Endothelial cell of umbilical vein (primary cell): Measurements from ENCODE around the gene SLC5A11. TPM values are rescaled to one million over a fixed set of nuclear protein-coding genes. Genes with fewer than 3 reads are reported as not detected.

Experiments used
- BruUV-seq: library from RNA; stranded (reverse); fragments of 400-500 nt; replicated peaks from 2 replicates; lab custom pipeline; 2021; lab: Mats Ljungman, UMichigan
- CTCF ChIA-PET: fragments of 300-600, 350-600 bp; sonication (Branson Sonifier 250); formaldehyde crosslinking; loops from one replicate; lab custom pipeline; 2021; ENCODE audit warnings: antibody characterized with exemption, inconsistent platforms; lab: Charles Lee
- POLR2A ChIA-PET: fragments of 300-600, 350-600 bp; sonication (Branson Sonifier 250); formaldehyde crosslinking; loops from one replicate; lab custom pipeline; 2021; ENCODE audit warnings: antibody characterized with exemption, inconsistent platforms; lab: Charles Lee
- DNase-seq: peaks from one replicate; pipeline ENCODE4 v3.0.0-alpha.2; 2011; ENCODE audit warnings: low read depth, low spot score
- FAIRE-seq: peaks from 2 replicates; lab custom pipeline; 2011; peaks lifted over from hg19 to GRCh38; lab: Jason Lieb, UNC
- H2AFZ ChIP-seq: 2 replicates; pipeline ENCODE4 v1.6.0; 2012; ENCODE audit warnings: low read depth, low read length, control low read depth, inconsistent platforms
- H3K27ac ChIP-seq: 2 replicates; pipeline ENCODE4 v1.5.1; 2011; ENCODE audit warnings: low read depth, mild to moderate bottlenecking, control low read depth, low read length, moderate library complexity; ENCODE audit not compliant: insufficient read depth
- H3K27me3 ChIP-seq, 2 experiments: 2 replicates each; pipeline versions ENCODE4 v1.6.0 to v1.6.1; 2011; ENCODE audit warnings: low read length in 2 of 2, mixed read lengths in 1 of 2; ENCODE audit not compliant: control insufficient read depth in 2 of 2, insufficient read depth in 2 of 2
- H3K36me3 ChIP-seq, 2 experiments: 2 replicates in 1 of 2; 3 replicates in 1 of 2; pipeline ENCODE4 v1.5.1; 2011; ENCODE audit warnings: low read length in 2 of 2, mild to moderate bottlenecking in 1 of 2, moderate library complexity in 1 of 2; ENCODE audit not compliant: control insufficient read depth in 2 of 2, insufficient read depth in 2 of 2; ENCODE audit errors: extremely low read depth in 1 of 2
- H3K4me1 ChIP-seq: 3 replicates; pipeline ENCODE4 v1.5.1; 2011; ENCODE audit warnings: mild to moderate bottlenecking, low read length; ENCODE audit not compliant: control insufficient read depth, insufficient read depth; ENCODE audit errors: extremely low read depth
- H3K4me2 ChIP-seq: 2 replicates; pipeline ENCODE4 v1.6.1; 2011; ENCODE audit warnings: low read length, control low read depth, mixed read lengths; ENCODE audit not compliant: insufficient read depth
- H3K4me3 ChIP-seq, 3 experiments: fragments of 200-600 bp in 1 of 3; sonication (generic), shearing (Covaris generic) in 1 of 3; replicated peaks in 1 of 3; 2 replicates each; pipeline ENCODE4 v1.5.1; 2011 to 2016; ENCODE audit warnings: control low read depth in 3 of 3, low read length in 3 of 3, mild to moderate bottlenecking in 2 of 3, inconsistent platforms in 1 of 3, low read depth in 1 of 3, moderate library complexity in 1 of 3; ENCODE audit not compliant: insufficient read depth in 1 of 3
- H3K79me2 ChIP-seq: 2 replicates; pipeline ENCODE4 v1.6.0; 2012; ENCODE audit warnings: low read length, inconsistent platforms; ENCODE audit not compliant: control insufficient read depth, insufficient read depth
- H3K9ac ChIP-seq: replicated peaks from 2 replicates; pipeline ENCODE3; 2011; ENCODE audit warnings: low read length, control low read depth; ENCODE audit not compliant: insufficient read depth; ENCODE audit errors: extremely low read depth
- H3K9me1 ChIP-seq: replicated peaks from 3 replicates; pipeline ENCODE4 v1.6.0; 2011; ENCODE audit warnings: mild to moderate bottlenecking, low read length; ENCODE audit not compliant: control insufficient read depth, insufficient read depth; ENCODE audit errors: extremely low read depth
- H3K9me3 ChIP-seq: replicated peaks from 2 replicates; pipeline ENCODE4 v1.5.1; 2012; ENCODE audit warnings: low read length, inconsistent platforms; ENCODE audit not compliant: control insufficient read depth, insufficient read depth
- H4K20me1 ChIP-seq: replicated peaks from 2 replicates; pipeline ENCODE3; 2011; ENCODE audit warnings: mild to moderate bottlenecking, low read length; ENCODE audit not compliant: control insufficient read depth, insufficient read depth; ENCODE audit errors: extremely low read depth
- EZH2 ChIP-seq: IDR thresholded peaks from 2 replicates; pipeline ENCODE4 v1.6.1; 2012; ENCODE audit warnings: borderline replicate concordance, low read depth, mild to moderate bottlenecking, moderate library complexity, low read length, inconsistent platforms; ENCODE audit not compliant: severe bottlenecking
- FOS ChIP-seq: IDR thresholded peaks from 2 replicates; pipeline ENCODE4 v1.6.1; 2011; ENCODE audit warnings: mild to moderate bottlenecking, low read length, moderate library complexity, borderline replicate concordance; ENCODE audit not compliant: insufficient read depth
- GATA2 ChIP-seq: IDR thresholded peaks from 2 replicates; pipeline ENCODE4 v1.7.0; 2011; ENCODE audit warnings: low read depth, mild to moderate bottlenecking, moderate library complexity, mixed read lengths, low read length; ENCODE audit not compliant: insufficient read length, insufficient read depth
- JUN ChIP-seq: IDR thresholded peaks from 2 replicates; pipeline ENCODE4 v1.6.1; 2011; ENCODE audit warnings: borderline replicate concordance, low read depth; ENCODE audit not compliant: insufficient read length, insufficient read depth
- MYC ChIP-seq: IDR thresholded peaks from one replicate; pipeline ENCODE4 v1.6.1; 2011; ENCODE audit warnings: mild to moderate bottlenecking, low read depth, low read length
- POLR2A ChIP-seq: IDR thresholded peaks from 2 replicates; pipeline ENCODE4 v1.6.1; 2012; ENCODE audit warnings: low read depth, mild to moderate bottlenecking, control low read depth, low read length
- POLR2AphosphoS5 ChIP-seq: IDR thresholded peaks from 2 replicates; pipeline ENCODE4 v1.6.1; 2012; ENCODE audit warnings: low read depth, mild to moderate bottlenecking, control low read depth, low read length, moderate library complexity; ENCODE audit not compliant: insufficient read depth
- dilution Hi-C: fragments of 300-500 bp; cut with MboI; formaldehyde crosslinking; loops from one replicate; pipeline ENCODE4 v1.15.0; 2019; ENCODE audit warnings: low sequenced_read_pairs; ENCODE audit not compliant: extremely low pct_ligation_motif_present
- intact Hi-C: fragments of 100-400 bp; cut with micrococcal nuclease; formaldehyde crosslinking; loops from one replicate; pipeline ENCODE4 v1.10.0; 2022
- polyA plus RNA-seq, 4 experiments: library from polyadenylated mRNA; depleted of rRNA in 3 of 4; stranded (reverse) in 3 of 4; unstranded in 1 of 4; fragments of >200 nt; gene quantifications; 2 replicates each; pipeline versions ENCODE4 v1.2.1 to v1.2.3, GENCODE V29; 2011 to 2012; ENCODE audit warnings: missing spikeins in 1 of 4
- total RNA-seq: library from RNA; stranded (reverse); gene quantifications from 2 replicates; pipeline ENCODE4 v1.2.3, GENCODE V29; 2021
- TF ChIP-seq, protein P1 (sequence below), 2 donors: IDR thresholded peaks; 1 replicate in 1 of 2; 2 replicates in 1 of 2; pipeline ENCODE4 v1.5.1; 2011; ENCODE audit warnings: low read length in 2 of 2, mild to moderate bottlenecking in 2 of 2, moderate library complexity in 2 of 2, control low read depth in 1 of 2, inconsistent platforms in 1 of 2, low read depth in 1 of 2; ENCODE audit not compliant: insufficient read depth in 1 of 2; ENCODE audit errors: extremely low read depth in 1 of 2
- TF ChIP-seq, protein P2 (sequence below): IDR thresholded peaks from 2 replicates; pipeline ENCODE4 v1.6.1; 2011; ENCODE audit not compliant: insufficient read depth, insufficient read length

SLC5A11 gene
- total and polyA plus RNA-seq, 2 donors (not counting 3 experiments of a cell fraction or from before 2014, with no cell fraction given): 0.12 TPM; not detected in 1

DNA sequence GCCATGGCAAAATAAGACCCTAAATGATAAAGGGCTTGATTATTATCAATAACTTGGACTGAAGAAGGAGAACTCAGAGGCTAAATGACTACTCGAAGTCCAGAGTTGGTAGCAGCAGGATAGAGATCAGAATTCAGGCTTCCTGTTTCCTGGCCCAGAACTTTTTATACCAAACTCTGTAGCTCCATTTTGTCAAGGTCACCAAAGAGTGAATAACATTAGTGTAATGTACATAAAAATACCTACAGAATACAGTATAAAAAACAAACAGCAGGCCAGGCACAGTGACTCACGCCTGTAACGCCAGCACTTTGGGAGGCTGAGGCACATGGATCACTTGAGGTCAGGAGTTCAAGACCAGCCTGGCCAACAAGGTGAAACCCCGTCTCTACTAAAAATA, 90.4 kb downstream of the SLC5A11 start:
- no peaks in the 10 kb centered on the region for H3K79me2 ChIP-seq
- BruUV-seq: no TSS peak
- no peaks in the 10 kb centered on the region for H3K27me3 ChIP-seq
- peaks cover 8% of the 10 kb centered on the region for H3K4me1 ChIP-seq
- no peak overlapping the region for H3K4me2 ChIP-seq
- ChIA-PET CTCF (interaction anchor here (1.0 to 1.1 kb wide), 3 partner anchors 79 to 419 kb away, joined by 3 to 9 read pairs (median 4); partner anchors contain the start of gene ARHGAP17), POLR2A (no interaction called here)
- no peak for TF ChIP-seq POLR2AphosphoS5
- TF ChIP-seq FOS: no peak
- TF ChIP-seq, protein P1, sequence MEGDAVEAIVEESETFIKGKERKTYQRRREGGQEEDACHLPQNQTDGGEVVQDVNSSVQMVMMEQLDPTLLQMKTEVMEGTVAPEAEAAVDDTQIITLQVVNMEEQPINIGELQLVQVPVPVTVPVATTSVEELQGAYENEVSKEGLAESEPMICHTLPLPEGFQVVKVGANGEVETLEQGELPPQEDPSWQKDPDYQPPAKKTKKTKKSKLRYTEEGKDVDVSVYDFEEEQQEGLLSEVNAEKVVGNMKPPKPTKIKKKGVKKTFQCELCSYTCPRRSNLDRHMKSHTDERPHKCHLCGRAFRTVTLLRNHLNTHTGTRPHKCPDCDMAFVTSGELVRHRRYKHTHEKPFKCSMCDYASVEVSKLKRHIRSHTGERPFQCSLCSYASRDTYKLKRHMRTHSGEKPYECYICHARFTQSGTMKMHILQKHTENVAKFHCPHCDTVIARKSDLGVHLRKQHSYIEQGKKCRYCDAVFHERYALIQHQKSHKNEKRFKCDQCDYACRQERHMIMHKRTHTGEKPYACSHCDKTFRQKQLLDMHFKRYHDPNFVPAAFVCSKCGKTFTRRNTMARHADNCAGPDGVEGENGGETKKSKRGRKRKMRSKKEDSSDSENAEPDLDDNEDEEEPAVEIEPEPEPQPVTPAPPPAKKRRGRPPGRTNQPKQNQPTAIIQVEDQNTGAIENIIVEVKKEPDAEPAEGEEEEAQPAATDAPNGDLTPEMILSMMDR (IDR thresholded peaks at IDR 0.05; ENCODE audit: extremely low read depth in 1 of 2, insufficient read depth in 1 of 2, low read depth in 1 of 2, low read length in 2 of 2): no peak
- no peak for TF ChIP-seq GATA2
- TF ChIP-seq JUN: no peak
- TF ChIP-seq MYC: no peak
- TF ChIP-seq, protein P2, sequence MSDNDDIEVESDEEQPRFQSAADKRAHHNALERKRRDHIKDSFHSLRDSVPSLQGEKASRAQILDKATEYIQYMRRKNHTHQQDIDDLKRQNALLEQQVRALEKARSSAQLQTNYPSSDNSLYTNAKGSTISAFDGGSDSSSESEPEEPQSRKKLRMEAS: no peak
- no peak for TF ChIP-seq EZH2
- TF ChIP-seq POLR2A: no peak
- no peak overlapping the region for H2AFZ ChIP-seq
- DNase-seq (peak; percentile 74), FAIRE-seq (peak; percentile 85)
- H3K9me3 ChIP-seq: no peaks in the 10 kb centered on the region
- no peak overlapping the region for H3K4me3 ChIP-seq
- peak overlapping the region; percentile 3 for H3K27ac ChIP-seq
- intact Hi-C loops: no loop called here
- dilution Hi-C loops: no loop called here
- H3K36me3 ChIP-seq: peaks cover 17 to 47% of the 10 kb centered on the region in 2 experiments
- no peaks in the 10 kb centered on the region for H4K20me1 ChIP-seq
- no peaks in the 10 kb centered on the region for H3K9me1 ChIP-seq
- H3K9ac ChIP-seq: no peak overlapping the region
